ENCODE results near the gene JUP.
"Not testable (repeated sequence)": the region's sequence is repeated elsewhere in the genome, so short reads cannot be mapped to it uniquely, and the experiment has no call there.

The JUP gene

GRCh38 chr17:41786227-41787020, at the start of gene JUP:
TSS of gene JUP (minus strand) at chr17:41786711. CDS start at chr17:41771854, 14,857 bp downstream.
- peak; percentile 98 for DNase-seq

GRCh38 chr17:41835800-41836549, 49.5 kb upstream of the JUP start, which contains the start of gene NT5C3B:
TSS of gene NT5C3B (minus strand) at chr17:41836232. CDS start at chr17:41836193, 39 bp downstream.
- DNase-seq = peak in 1 of 2 experiments; percentile 25

GRCh38 chr17:41835214-41835799, 48.8 kb upstream of the JUP start:
- no peak for DNase-seq

GRCh38 chr17:41829961-41830360, 43.5 kb upstream of the JUP start:
- DNase-seq = not testable (repeated sequence)

- DNase-seq = no peak
Observed at GRCh38 chr17:41825175-41825845, 38.8 kb upstream of the JUP start.

- DNase-seq = no peak
Observed at GRCh38 chr17:41824086-41824485, 37.6 kb upstream of the JUP start.

- no peak for DNase-seq
Observed at GRCh38 chr17:41823580-41823979, 37.1 kb upstream of the JUP start.

GRCh38 chr17:41823141-41823524, 36.6 kb upstream of the JUP start:
- DNase-seq = no peak

GRCh38 chr17:41822216-41823140, 36.0 kb upstream of the JUP start:
- DNase-seq = no peak

- DNase-seq = no peak
Observed at GRCh38 chr17:41821776-41822175, 35.3 kb upstream of the JUP start.

GRCh38 chr17:41818024-41818423, 31.5 kb upstream of the JUP start:
- DNase-seq = no peak

- DNase-seq = no peak
Observed at GRCh38 chr17:41816637-41817320, 30.3 kb upstream of the JUP start.

GRCh38 chr17:41814195-41814594, 27.7 kb upstream of the JUP start:
- no peak for DNase-seq

- DNase-seq = no peak
Observed at GRCh38 chr17:41813699-41814124, 27.2 kb upstream of the JUP start.

- DNase-seq = no peak
Observed at GRCh38 chr17:41813152-41813680, 26.7 kb upstream of the JUP start.

- DNase-seq = peak; percentile 38 to 52
Observed at GRCh38 chr17:41812381-41813151, 26.1 kb upstream of the JUP start, which contains the start of gene FKBP10. TSS of gene FKBP10 (plus strand) at chr17:41813004. CDS start at chr17:41813035, 31 bp downstream.

GRCh38 chr17:41811549-41812380, 25.3 kb upstream of the JUP start, which contains the start of gene P3H4:
TSS of gene P3H4 (minus strand) at chr17:41811949. CDS start at chr17:41811915, 34 bp downstream.
- peak; percentile 52 to 56 for DNase-seq

GRCh38 chr17:41810659-41811548, 24.4 kb upstream of the JUP start:
- peak in 1 of 2 experiments; percentile 40 for DNase-seq

Data from NCI-H187 (cell line).